ENCODE data around the gene CDC42EP1.
"Not testable (repeated sequence)": the region's sequence is repeated elsewhere in the genome, so short reads cannot be mapped to it uniquely, and the experiment has no call there.

CDC42EP1 gene

GRCh38 chr22:37559901-37560607 lies at the start of gene CDC42EP1:
TSS of gene CDC42EP1 (plus strand) at chr22:37560480. CDS start at chr22:37566350, 5,870 bp downstream.
- DNase-seq (ENCODE audit: low spot score): peak; percentile 92

GRCh38 chr22:37511395-37512104 lies 48.7 kb upstream of the CDC42EP1 start:
- DNase-seq (ENCODE audit: low spot score): no peak

GRCh38 chr22:37514526-37515051 lies 45.7 kb upstream of the CDC42EP1 start:
- no peak for DNase-seq (ENCODE audit: low spot score)

GRCh38 chr22:37515901-37516300 lies 44.4 kb upstream of the CDC42EP1 start:
- DNase-seq (ENCODE audit: low spot score): no peak

- no peak for DNase-seq (ENCODE audit: low spot score)
Observed at GRCh38 chr22:37516456-37516855, 43.8 kb upstream of the CDC42EP1 start.

- DNase-seq (ENCODE audit: low spot score): no peak
Observed at GRCh38 chr22:37517826-37518450, 42.3 kb upstream of the CDC42EP1 start.

- no peak for DNase-seq (ENCODE audit: low spot score)
Observed at GRCh38 chr22:37518509-37519267, 41.6 kb upstream of the CDC42EP1 start.

- peak; percentile 64 for DNase-seq (ENCODE audit: low spot score)
Observed at GRCh38 chr22:37519268-37520195, 40.7 kb upstream of the CDC42EP1 start, which contains the start of gene CARD10. TSS of gene CARD10 (minus strand) at chr22:37519415. CDS start at chr22:37519200, 215 bp downstream.

- no peak for DNase-seq (ENCODE audit: low spot score)
Observed at GRCh38 chr22:37520776-37521191, 39.5 kb upstream of the CDC42EP1 start.

GRCh38 chr22:37521236-37521739 lies 39.0 kb upstream of the CDC42EP1 start:
- no peak for DNase-seq (ENCODE audit: low spot score)

GRCh38 chr22:37522482-37522881 lies 37.8 kb upstream of the CDC42EP1 start:
- no peak for DNase-seq (ENCODE audit: low spot score)

GRCh38 chr22:37525073-37525745 lies 35.1 kb upstream of the CDC42EP1 start:
- peak; percentile 95 for DNase-seq (ENCODE audit: low spot score)

- no peak for DNase-seq (ENCODE audit: low spot score)
Observed at GRCh38 chr22:37525746-37526350, 34.4 kb upstream of the CDC42EP1 start.

GRCh38 chr22:37526376-37526775 lies 33.9 kb upstream of the CDC42EP1 start:
- DNase-seq (ENCODE audit: low spot score): no peak

GRCh38 chr22:37527081-37527752 lies 33.1 kb upstream of the CDC42EP1 start:
- not testable (repeated sequence) for DNase-seq (ENCODE audit: low spot score)

GRCh38 chr22:37527952-37528351 lies 32.3 kb upstream of the CDC42EP1 start:
- not testable (repeated sequence) for DNase-seq (ENCODE audit: low spot score)

- DNase-seq (ENCODE audit: low spot score): no peak
Observed at GRCh38 chr22:37529652-37530345, 30.5 kb upstream of the CDC42EP1 start.

GRCh38 chr22:37533995-37534394 lies 26.3 kb upstream of the CDC42EP1 start:
- DNase-seq (ENCODE audit: low spot score): peak; percentile 63

Data from GM03348 (cell line).